HL-60/S4 treated with phorbol 12-myristate 13-acetate at 8.2 ng/mL for 4 days and 3 days (cell line): Measurements from ENCODE around the gene ZRANB1.

Experiments
- in situ Hi-C: fragments of 300-500 bp; cut with MboI; formaldehyde crosslinking; loops from 2 replicates; pipeline ENCODE4 v1.15.0; 2022; ENCODE audit warnings: low sequenced_read_pairs

The ZRANB1 gene

GRCh38 chr10:125017547-125018298 is 75.8 kb downstream of the ZRANB1 start:
- in situ Hi-C loops: no loop called here

- in situ Hi-C loops: no loop called here
These were observed 76.7 kb downstream of the ZRANB1 start for GRCh38 chr10:125018576-125019143.

DNA sequence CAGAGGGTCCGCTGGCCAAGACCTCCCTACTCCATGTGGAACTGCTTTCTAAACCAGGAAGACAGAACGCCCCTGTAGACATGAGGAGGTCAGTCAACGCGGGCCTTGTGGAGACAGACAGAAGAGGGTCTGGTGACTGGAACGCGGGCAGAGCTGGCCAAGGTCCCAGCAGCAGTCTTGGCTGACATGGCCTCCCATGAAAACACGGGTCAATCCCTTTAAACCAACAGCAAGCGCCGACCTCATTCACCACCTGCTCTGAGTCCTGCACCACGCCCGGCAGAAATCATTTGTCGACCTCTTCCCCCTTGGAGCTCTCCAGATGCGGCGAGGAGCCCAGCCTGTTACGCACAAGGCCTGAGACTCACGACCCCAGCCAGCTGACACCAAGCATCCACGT is 78.5 kb downstream of the ZRANB1 start:
- in situ Hi-C loops: no loop called here

- in situ Hi-C loops: no loop called here
These were observed 78.9 kb downstream of the ZRANB1 start for GRCh38 chr10:125020871-125021270.

- in situ Hi-C loops: no loop called here
These were observed 79.9 kb downstream of the ZRANB1 start for GRCh38 chr10:125021686-125022344.

GRCh38 chr10:125022671-125023070 is 80.7 kb downstream of the ZRANB1 start:
- in situ Hi-C loops: no loop called here

GRCh38 chr10:125023255-125023654 is 81.3 kb downstream of the ZRANB1 start:
- in situ Hi-C loops: no loop called here

- in situ Hi-C loops: no loop called here
These were observed 82.1 kb downstream of the ZRANB1 start for GRCh38 chr10:125023862-125024496.

DNA sequence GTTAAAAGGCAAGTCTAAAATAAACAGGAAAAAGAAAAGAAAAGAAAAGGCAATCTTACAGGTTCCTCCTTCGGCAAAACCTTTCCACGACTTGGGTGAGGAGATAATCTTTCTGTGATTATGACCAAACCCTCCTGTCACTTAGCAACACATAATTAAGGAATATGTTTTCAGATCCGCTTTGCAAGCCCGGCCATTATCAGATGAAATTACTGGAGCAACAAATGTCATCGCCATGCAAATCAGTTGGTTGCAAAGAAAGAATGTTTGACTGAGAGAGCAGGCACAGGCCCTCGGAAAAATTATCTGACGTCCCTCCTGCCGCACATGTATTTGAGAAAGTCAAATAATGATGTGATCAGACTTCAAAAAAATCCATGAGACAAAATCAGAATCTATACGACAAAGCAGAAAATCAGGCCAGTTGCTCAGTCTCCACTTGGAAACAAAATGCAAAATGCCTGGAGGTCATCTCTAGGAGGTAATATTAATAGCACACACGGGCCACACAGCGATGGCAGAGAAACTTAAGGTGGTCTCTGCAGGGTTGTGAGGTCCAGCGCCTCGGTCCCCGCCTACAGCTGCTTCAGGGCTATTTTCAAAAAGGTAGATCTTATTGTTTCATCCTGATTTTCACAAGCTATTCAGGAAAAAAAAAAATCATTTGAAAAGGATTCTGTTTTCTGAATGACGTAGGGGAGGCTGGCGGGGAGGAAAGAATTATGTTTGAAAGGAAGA is 82.7 kb downstream of the ZRANB1 start:
- in situ Hi-C loops: no loop called here

GRCh38 chr10:125025341-125025740 is 83.4 kb downstream of the ZRANB1 start:
- in situ Hi-C loops: no loop called here

DNA sequence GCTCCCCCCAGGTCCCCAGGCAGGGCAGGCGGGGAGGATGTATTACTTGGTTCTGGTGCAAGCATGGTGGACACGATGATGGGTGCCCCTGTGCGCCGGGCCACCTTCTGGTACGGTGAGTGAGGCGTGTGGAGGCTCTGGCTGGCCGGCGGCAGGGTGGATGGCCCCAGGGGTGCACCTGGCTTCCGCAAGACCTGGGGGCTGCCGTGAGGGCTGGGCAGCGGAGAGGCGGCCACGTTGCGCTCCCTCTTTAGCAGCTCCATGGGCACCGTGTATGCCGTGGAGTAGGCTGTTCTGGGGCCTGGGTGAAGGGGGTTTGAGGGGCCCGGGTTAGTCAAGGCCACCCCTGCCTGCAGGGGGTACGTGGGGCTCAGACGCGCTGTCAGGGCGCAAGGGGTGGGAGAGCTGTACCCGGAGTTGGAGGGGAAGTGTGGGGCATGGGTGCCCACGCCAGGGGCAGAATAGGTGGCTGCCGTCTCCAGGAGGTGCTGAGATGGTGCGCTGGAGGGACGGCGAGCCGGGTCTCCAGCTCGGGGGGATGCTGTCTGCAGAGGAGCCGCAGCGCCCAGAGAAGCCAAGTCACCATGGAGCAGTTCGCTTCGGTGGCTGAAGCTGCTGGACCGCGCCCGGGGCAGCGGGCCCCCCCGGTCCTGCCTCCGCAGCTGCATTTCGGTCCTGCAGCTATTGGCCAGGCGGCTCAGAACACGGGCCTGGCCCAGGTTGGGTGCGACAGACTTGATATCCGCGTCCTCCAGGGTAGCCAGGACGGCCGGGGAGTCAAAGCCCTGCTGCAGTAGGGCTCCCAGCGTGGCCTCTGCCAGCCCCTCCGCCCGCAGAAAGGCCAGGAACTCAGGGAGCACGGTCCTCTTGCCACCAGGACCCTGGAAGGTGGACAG is 84.4 kb downstream of the ZRANB1 start:
- in situ Hi-C loops: no loop called here

DNA sequence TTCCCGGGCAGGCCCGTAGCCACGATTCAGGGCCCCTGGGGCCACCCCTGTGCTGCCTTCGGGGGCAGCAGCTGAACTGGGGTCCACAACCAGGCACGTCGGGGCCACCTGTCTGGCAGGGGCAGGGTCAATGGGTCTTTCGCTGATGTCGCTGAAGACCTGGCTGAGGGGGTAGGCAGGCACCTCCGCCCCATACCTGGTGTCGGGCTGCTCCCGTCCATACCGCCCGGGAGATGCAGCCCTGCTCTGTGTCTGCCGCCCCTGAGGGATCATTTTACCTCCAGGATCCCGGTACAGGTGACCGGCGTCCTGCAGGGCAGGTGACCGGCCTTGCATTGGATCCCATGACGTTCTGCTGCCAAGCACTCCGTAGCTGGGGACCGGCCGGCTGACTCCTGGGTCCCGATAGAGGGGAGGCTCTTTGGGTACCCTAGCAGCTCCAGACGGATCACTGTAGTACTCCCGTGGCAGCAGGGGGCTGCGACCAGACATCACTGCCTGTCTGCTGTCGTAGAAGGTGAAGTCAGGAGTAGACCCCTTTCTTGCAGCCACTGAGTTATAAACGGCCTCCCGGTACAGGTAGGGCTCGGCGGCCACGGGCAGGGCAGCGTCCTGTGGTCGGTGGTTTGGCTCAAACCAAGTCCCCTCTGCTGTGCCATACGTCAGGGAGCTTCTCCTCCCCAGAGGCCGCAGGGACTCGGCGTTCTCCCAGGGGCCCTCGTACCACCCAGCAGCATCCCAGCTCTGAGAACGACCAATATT is 85.2 kb downstream of the ZRANB1 start:
- in situ Hi-C loops: no loop called here

DNA sequence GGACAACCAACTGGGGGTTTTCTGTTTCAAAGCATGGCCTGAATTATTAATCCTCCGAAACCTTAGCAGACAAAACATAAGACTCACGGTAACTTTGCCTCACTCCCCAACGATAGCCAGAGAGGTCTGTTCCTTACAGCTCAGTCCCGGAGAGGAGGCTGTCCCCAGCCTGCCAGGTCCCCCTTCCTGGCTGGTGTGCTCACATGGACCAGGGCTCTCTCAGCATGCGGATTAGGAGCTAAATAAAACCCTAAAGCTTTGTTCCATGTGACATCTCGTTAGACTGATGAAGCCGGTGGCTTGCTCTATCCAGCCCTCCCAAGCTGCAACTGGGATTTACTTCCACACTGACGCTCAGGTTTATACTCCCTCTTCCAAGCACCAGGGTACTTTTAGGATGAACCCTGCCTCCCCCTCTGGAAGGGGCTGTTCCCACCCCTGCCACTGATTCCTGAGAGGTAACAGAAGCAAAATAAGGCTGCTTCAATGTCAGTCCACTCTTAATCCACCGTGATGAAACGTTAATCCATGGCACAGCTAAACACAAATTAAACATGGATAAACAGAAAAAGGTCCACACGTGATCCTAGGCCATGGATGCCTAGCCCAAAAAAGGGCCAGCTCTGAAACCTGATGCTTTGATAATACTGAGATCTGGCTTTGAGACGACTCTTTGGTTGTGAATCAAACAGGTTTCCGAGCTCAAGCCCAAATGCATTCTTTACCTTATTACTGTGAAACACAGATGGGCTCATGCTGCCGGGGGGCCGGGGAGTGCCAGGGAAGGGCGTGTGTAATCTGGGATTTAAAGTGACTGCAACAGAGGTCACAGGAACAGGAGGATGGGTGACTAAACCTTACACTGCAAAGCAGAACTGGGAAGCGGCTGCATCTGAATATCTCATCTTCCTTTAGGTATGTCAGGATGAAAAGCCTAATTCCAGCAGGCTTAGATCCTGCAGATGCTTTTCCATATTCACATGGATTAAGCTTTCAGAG is 86.2 kb downstream of the ZRANB1 start:
- in situ Hi-C loops: no loop called here

DNA sequence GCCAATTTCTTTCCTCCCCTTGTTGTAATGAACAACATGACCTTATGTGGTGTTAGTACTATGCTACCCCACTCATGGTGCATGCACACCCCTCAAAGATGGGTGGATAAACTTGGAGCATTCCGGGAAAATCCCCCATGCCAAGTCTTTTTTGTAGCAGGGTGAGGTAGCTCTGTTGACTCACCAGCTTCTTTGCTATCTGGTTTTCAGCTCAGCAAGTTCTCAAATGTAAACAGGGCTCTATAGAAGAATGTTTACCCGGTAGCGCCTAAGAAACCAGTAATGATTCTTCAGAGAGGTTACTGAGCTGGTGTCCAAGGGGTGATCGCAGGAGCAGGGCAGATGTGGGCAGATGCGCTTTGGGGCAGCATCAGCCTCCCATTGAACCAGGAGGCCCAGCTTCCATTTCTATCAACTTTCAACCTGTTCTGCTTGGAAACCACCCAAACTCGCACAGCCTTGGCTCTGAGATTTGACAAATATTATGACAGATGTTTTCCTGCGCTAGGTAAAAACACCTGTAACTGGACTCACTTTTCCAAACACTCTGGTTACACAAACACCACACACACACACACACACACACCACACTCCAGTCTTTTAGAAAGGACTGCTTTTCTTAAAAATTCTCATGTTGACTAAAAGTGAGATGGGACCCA is 87.8 kb downstream of the ZRANB1 start:
- in situ Hi-C loops: no loop called here

GRCh38 chr10:125030567-125031197 is 88.8 kb downstream of the ZRANB1 start:
- in situ Hi-C loops: no loop called here

- in situ Hi-C loops: no loop called here
These were observed 90.6 kb downstream of the ZRANB1 start for GRCh38 chr10:125032474-125033020.
